ENCODE results near the gene UBTD2. TPM values are rescaled to one million over a fixed set of nuclear protein-coding genes. Genes with fewer than 3 reads are reported as not detected.
A peak's percentile ranks its signal among the peaks of the same experiment; 100 is the strongest.

UBTD2 gene
- total and polyA plus RNA-seq, 10 of the 15 experiments (the other 5 are each of a cell fraction or from before 2014, with no cell fraction given) = 7.7 to 30.5 (median 19.4) TPM

GRCh38 chr5:172178301-172178987 lies 105.1 kb downstream of the UBTD2 start:
- BruUV-seq (replicated peaks) = no TSS peak

More at GRCh38 chr5:172178301-172178987, 105.1 kb downstream of the UBTD2 start:
- Histone ChIP-seq H3K27ac (ENCODE audit: control insufficient read depth, insufficient read depth) (peak overlapping the region; percentile 96), H4K20me1 (ENCODE audit: control insufficient read depth, insufficient read depth) (peaks cover 5% of the 10 kb centered on the region; the same call in 1 of the 2 replicates), H3K36me3 (ENCODE audit: control insufficient read depth in 2 of 2, insufficient read depth in 2 of 2, low read length in 1 of 2) (peaks cover 5 to 20% of the 10 kb centered on the region in 2 experiments), H3K4me1 (ENCODE audit: control insufficient read depth, insufficient read depth, low read length) (peaks cover 78% of the 10 kb centered on the region), H3K4me3 (peak overlapping the region; percentile 61), H3K79me2 (ENCODE audit: control insufficient read depth, insufficient read depth, low read length) (peaks cover 95% of the 10 kb centered on the region), H3K27me3 (replicated peaks in 1 of 2; ENCODE audit: control insufficient read depth in 2 of 2, insufficient read depth in 2 of 2, low read length in 1 of 2) (no peaks in the 10 kb centered on the region), H2AFZ (ENCODE audit: control insufficient read depth, low read depth, low read length) (no peak overlapping the region), H3K9ac (ENCODE audit: control insufficient read depth, insufficient read depth, low read length) (peak overlapping the region; percentile 84), H3K9me3 (replicated peaks; ENCODE audit: control insufficient read depth, insufficient read depth, low read length) (no peaks in the 10 kb centered on the region; the same call in 2 of the 3 replicates), H3K4me2 (ENCODE audit: control insufficient read depth, insufficient read depth) (peak overlapping the region; percentile 100)
- CTCF ChIA-PET = interaction anchor here (0.6 to 2.0 kb wide), 5 partner anchors 9 to 696 kb away, joined by 3 to 9 read pairs (median 5); partner anchors contain the start of gene STK10
- DNase-seq (ENCODE audit: low read depth, low spot score) (no peak), FAIRE-seq (no peak), ATAC-seq (peak; percentile 2)
- WGBS (ENCODE audit: insufficient coverage, insufficient replicate concordance, low lambda C conversion rate, missing lambda C conversion rate) = 43% methylated on average over 18 of the region's 18 CpGs
- POLR2A ChIA-PET = interaction anchor here (0.8 to 2.0 kb wide), 6 partner anchors 9 to 67 kb away, joined by 4 to 12 read pairs (median 5); partner anchors contain the start of gene STK10
- intact Hi-C loops (cut with micrococcal nuclease; ENCODE audit: unreplicated experiment) = loop anchor here (2.0 kb wide), 1 partner anchor 28 kb away; no protein-coding TSS in a partner anchor
- SMC1A ChIA-PET (ENCODE audit: uncharacterized antibody, unreplicated experiment) = interaction anchor here (0.9 to 3.5 kb wide), 9 partner anchors 9 to 119 kb away, joined by 3 to 19 read pairs (median 6); no protein-coding TSS in a partner anchor
- in situ Hi-C loops (cut with MboI) = loop anchor here (5.0 kb wide), 1 partner anchor 66 kb away; no protein-coding TSS in a partner anchor
- RAD21 ChIA-PET (ENCODE audit: unreplicated experiment) = interaction anchor here (0.6 to 9.9 kb wide), 7 partner anchors 8 to 71 kb away, joined by 3 to 158 read pairs (median 4); partner anchors contain the start of gene STK10
- peak; percentile 32; the same call in 1 of the 2 replicates for TF ChIP-seq MXI1 (IDR thresholded peaks at IDR 0.05; ENCODE audit: low read depth, low read length)
- TF ChIP-seq ZBTB4 (CRISPR knock-in tag; IDR thresholded peaks at IDR 0.05) = no peak
- peak; percentile 47 for TF ChIP-seq MLLT1 (IDR thresholded peaks at IDR 0.05)
- no peak for TF ChIP-seq SMAD1 (IDR thresholded peaks at IDR 0.05; ENCODE audit: low read depth, partially characterized antibody)
- TF ChIP-seq ZZZ3 (IDR thresholded peaks at IDR 0.05; ENCODE audit: control insufficient read depth, insufficient read length, low read depth) = no peak
- TF ChIP-seq ZNF217 (IDR thresholded peaks at IDR 0.05) = no peak
- no peak for TF ChIP-seq NFYB (IDR thresholded peaks at IDR 0.05; ENCODE audit: insufficient read depth, low read depth, low read length)
- peak; percentile 10; the same call in 1 of the 2 replicates for TF ChIP-seq IRF4 (IDR thresholded peaks at IDR 0.05; ENCODE audit: low read depth, low read length)
- TF ChIP-seq ZNF384 (IDR thresholded peaks at IDR 0.05; ENCODE audit: borderline replicate concordance, low read depth, low read length) = no peak
- TF ChIP-seq POU2F2 (IDR thresholded peaks at IDR 0.05; ENCODE audit: borderline replicate concordance, low read depth, low read length) = peak; percentile 7; the same call in 1 of the 3 replicates
- peak; percentile 46; the same call in 1 of the 2 replicates for TF ChIP-seq POLR2A (IDR thresholded peaks at IDR 0.05; ENCODE audit: low read depth, low read length)
- no peak for TF ChIP-seq FOS (IDR thresholded peaks at IDR 0.05; ENCODE audit: borderline replicate concordance, extremely low read depth, insufficient read length)
